ENCODE results near the gene LRRC10B. TPM values are rescaled to one million over a fixed set of nuclear protein-coding genes. Genes with fewer than 3 reads are reported as not detected.
"Not testable (repeated sequence)": the region's sequence is repeated elsewhere in the genome, so short reads cannot be mapped to it uniquely, and the experiment has no call there.

Gene LRRC10B
- 1 to 10 TPM in 2 of 4 donors, under 1 TPM in 2; 0.45 to 1.4 (median 1.1) TPM for total RNA-seq

GRCh38 chr11:61507962-61508861, at the start of gene LRRC10B:
TSS of gene LRRC10B (plus strand) at chr11:61508749. CDS start at chr11:61508999, 250 bp downstream.
- peaks cover 0 to 23% (median 14%) of the 10 kb centered on the region in 3 donors for H3K4me1 ChIP-seq
- TF ChIP-seq EP300 (IDR thresholded peaks at IDR 0.05) (no peak), POLR2A (IDR thresholded peaks at IDR 0.05) (no peak), POLR2AphosphoS5 (IDR thresholded peaks at IDR 0.05) (no peak)
- TF ChIP-seq, protein P1, sequence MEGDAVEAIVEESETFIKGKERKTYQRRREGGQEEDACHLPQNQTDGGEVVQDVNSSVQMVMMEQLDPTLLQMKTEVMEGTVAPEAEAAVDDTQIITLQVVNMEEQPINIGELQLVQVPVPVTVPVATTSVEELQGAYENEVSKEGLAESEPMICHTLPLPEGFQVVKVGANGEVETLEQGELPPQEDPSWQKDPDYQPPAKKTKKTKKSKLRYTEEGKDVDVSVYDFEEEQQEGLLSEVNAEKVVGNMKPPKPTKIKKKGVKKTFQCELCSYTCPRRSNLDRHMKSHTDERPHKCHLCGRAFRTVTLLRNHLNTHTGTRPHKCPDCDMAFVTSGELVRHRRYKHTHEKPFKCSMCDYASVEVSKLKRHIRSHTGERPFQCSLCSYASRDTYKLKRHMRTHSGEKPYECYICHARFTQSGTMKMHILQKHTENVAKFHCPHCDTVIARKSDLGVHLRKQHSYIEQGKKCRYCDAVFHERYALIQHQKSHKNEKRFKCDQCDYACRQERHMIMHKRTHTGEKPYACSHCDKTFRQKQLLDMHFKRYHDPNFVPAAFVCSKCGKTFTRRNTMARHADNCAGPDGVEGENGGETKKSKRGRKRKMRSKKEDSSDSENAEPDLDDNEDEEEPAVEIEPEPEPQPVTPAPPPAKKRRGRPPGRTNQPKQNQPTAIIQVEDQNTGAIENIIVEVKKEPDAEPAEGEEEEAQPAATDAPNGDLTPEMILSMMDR (IDR thresholded peaks at IDR 0.05): no peak
- 15 to 23% methylated on average over 13 to 15 of the region's 74 CpGs for WGBS, 2 donors (ENCODE audit: low coverage in 1 of 2)
- H3K36me3 ChIP-seq: no peaks in the 10 kb centered on the region
- peak within 1 kb of the TSS in 2 of 4 donors; percentile 49 to 59 for H3K27ac ChIP-seq
- peaks cover 93% of the 10 kb centered on the region for H3K27me3 ChIP-seq
- H3K9me3 ChIP-seq: no peaks in the 10 kb centered on the region
- peak; percentile 8 for ATAC-seq
- H3K4me3 ChIP-seq: peak within 1 kb of the TSS in 1 of 2 donors; percentile 38

DNA sequence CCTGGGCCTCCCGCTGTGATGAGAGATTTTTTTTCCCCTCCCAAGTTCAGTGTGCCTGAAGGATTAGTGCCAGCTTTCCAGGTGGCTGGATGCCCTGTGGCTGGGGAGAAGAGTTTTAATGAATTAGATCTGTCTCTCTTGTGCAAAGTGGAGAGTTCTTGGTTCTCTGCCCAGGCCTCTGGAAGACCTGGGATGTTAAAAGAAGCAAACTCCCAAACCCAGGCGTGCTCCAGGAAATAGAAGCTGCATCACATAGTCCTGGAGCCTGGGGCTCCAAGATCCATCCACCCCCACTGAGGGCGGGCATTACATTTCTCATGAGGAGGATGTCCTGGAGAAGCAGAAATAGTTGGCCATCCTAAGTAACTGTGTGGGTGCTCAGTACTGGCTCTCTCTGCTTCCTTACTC, 48.1 kb upstream of the LRRC10B start:
- Histone ChIP-seq H3K4me3 (no peak overlapping the region), H3K4me1 (peaks cover 0 to 15% (median 9%) of the 10 kb centered on the region in 3 donors), H3K9me3 (no peaks in the 10 kb centered on the region), H3K27me3 (no peaks in the 10 kb centered on the region), H3K27ac (peak overlapping the region in 3 of 4 donors; percentile 18 to 43 (median 24)), H3K36me3 (peaks cover 0 to 28% of the 10 kb centered on the region in 2 donors)
- WGBS, 2 donors (ENCODE audit: low coverage in 1 of 2): 22 to 50% methylated on average over 1 of the region's 3 CpGs
- no peak for TF ChIP-seq POLR2A (IDR thresholded peaks at IDR 0.05)
- TF ChIP-seq POLR2AphosphoS5 (IDR thresholded peaks at IDR 0.05): no peak
- TF ChIP-seq EP300 (IDR thresholded peaks at IDR 0.05): no peak
- TF ChIP-seq, protein P1 (IDR thresholded peaks at IDR 0.05): no peak
- ATAC-seq: peak; percentile 53

DNA sequence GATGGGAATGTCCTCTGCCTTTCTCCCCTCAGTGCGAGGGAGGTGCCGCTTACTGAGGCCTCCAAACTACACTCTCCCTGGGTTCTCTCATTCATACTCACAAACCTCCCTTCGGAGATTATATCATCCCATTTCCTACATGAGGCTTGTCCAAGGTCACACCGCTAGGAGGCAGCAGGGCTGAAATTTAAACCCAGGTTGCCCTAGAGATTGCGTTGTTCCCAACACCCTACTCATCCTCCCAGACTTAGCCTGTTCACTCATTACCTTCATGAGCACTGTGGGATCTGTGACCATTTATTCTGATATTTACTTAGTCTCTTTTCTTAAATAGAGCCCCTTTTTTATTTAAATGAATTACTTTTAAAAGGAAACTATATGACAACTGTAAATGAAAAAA, 47.6 kb upstream of the LRRC10B start:
- ATAC-seq: no peak
- Histone ChIP-seq H3K4me1 (peaks cover 0 to 15% (median 9%) of the 10 kb centered on the region in 3 donors), H3K4me3 (no peak overlapping the region), H3K36me3 (peaks cover 0 to 24% of the 10 kb centered on the region in 2 donors), H3K27me3 (no peaks in the 10 kb centered on the region), H3K27ac (peak overlapping the region in 3 of 4 donors; percentile 18 to 43 (median 24)), H3K9me3 (no peaks in the 10 kb centered on the region)
- TF ChIP-seq, protein P1 (IDR thresholded peaks at IDR 0.05): no peak
- no peak for TF ChIP-seq POLR2AphosphoS5 (IDR thresholded peaks at IDR 0.05)
- no peak for TF ChIP-seq EP300 (IDR thresholded peaks at IDR 0.05)
- no peak for TF ChIP-seq POLR2A (IDR thresholded peaks at IDR 0.05)
- WGBS, 2 donors (ENCODE audit: low coverage in 1 of 2): 72 to 87% methylated on average over 5 of the region's 5 CpGs

DNA sequence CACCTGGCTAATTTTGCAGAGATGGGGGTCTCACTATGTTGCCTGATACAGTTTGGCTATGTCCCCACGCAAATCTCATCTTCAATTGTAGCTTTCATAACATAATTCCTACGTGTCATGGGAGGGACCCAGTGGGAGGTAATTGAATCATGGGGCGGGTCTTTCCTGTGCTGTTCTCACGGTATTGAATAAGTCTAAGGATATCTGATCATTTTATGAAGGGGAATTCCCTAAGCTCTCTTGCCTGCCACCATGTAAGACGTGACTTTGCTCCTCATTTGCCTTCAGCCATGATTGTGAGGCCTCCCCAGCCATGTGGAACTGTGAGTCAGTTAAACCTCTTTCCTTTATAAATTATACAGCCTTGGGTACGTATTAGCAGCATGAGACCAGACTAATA, 40.9 kb upstream of the LRRC10B start:
- H3K36me3 ChIP-seq: peaks cover 0 to 56% of the 10 kb centered on the region in 2 donors
- H3K27ac ChIP-seq, ATAC-seq, H3K9me3 ChIP-seq, H3K27me3 ChIP-seq, H3K4me3 ChIP-seq: not testable (repeated sequence)
- WGBS, 2 donors (ENCODE audit: low coverage in 1 of 2): 72 to 89% methylated on average over 3 to 4 of the region's 6 CpGs
- peaks cover 0 to 11% (median under 1%) of the 10 kb centered on the region in 3 donors for H3K4me1 ChIP-seq

DNA sequence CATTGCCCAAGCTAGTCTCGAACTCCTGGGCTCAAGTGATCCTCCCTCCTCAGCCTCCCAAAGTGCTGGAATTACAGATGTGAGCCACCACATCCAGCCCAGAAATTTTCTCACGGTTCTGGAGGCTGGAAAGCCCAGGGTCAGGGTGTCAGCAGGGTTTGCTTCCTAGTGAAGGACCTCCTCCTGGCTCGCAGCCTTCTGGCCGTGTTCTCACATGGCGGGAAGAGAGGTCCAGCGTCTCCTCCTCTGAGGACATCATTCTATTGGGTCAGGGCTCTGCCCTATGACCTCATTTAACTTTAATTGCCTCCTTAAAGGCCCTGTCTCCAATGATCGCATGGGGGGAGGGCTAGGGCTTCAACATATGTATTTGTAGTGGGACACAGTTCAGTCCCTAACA, 40.5 kb upstream of the LRRC10B start:
- ATAC-seq: no peak
- no peak overlapping the region for H3K27ac ChIP-seq
- WGBS, 2 donors (ENCODE audit: low coverage in 1 of 2): 90% methylated on average over 4 of the region's 7 CpGs; no CpG with 5 or more reads in 1 of the 2 donors
- peaks cover 0 to 54% of the 10 kb centered on the region in 2 donors for H3K36me3 ChIP-seq
- H3K4me1 ChIP-seq: peaks cover 0 to 14% (median 3%) of the 10 kb centered on the region in 3 donors
- no peak overlapping the region for H3K4me3 ChIP-seq
- TF ChIP-seq, protein P1 (IDR thresholded peaks at IDR 0.05): no peak
- TF ChIP-seq EP300 (IDR thresholded peaks at IDR 0.05) (no peak), POLR2AphosphoS5 (IDR thresholded peaks at IDR 0.05) (no peak), POLR2A (IDR thresholded peaks at IDR 0.05) (no peak)
- no peaks in the 10 kb centered on the region for H3K9me3 ChIP-seq
- H3K27me3 ChIP-seq: no peaks in the 10 kb centered on the region

Data from gastroesophageal sphincter (tissue), 4 donors.